Activated CD8-positive, alpha-beta memory T cell treated with anti-CD3 and anti-CD28 coated beads for 48 hours (primary cell): Measurements from ENCODE around the gene TBC1D4.
"Not testable (repeated sequence)": the region's sequence is repeated elsewhere in the genome, so short reads cannot be mapped to it uniquely, and the experiment has no call there.

ENCODE experiments used
- DNase-seq, 3 experiments: peaks; one replicate each; pipeline ENCODE4 v3.0.0-alpha.2; 2020; ENCODE audit warnings: low read depth in 2 of 3, low spot score in 2 of 3

Gene TBC1D4

GRCh38 chr13:75329097-75329496 lies 152.9 kb downstream of the TBC1D4 start:
- DNase-seq = no peak

DNA sequence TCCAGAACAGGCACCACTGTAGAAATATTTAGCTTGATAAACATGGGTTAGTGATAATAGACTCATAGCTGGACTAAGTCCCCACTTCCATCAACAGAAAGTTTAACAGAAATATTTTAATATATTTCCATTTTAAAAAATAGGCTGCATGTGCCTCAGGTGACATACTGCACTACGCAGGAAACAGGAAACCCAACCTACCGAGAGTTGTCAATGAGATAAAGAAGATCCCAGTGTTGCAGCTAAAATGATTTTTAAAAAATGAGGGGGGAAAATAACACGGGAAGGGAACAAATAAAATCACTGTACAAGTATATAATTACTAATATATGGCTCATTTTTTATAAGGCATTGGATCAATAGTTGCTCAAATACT lies 154.8 kb downstream of the TBC1D4 start:
- no peak for DNase-seq

DNA sequence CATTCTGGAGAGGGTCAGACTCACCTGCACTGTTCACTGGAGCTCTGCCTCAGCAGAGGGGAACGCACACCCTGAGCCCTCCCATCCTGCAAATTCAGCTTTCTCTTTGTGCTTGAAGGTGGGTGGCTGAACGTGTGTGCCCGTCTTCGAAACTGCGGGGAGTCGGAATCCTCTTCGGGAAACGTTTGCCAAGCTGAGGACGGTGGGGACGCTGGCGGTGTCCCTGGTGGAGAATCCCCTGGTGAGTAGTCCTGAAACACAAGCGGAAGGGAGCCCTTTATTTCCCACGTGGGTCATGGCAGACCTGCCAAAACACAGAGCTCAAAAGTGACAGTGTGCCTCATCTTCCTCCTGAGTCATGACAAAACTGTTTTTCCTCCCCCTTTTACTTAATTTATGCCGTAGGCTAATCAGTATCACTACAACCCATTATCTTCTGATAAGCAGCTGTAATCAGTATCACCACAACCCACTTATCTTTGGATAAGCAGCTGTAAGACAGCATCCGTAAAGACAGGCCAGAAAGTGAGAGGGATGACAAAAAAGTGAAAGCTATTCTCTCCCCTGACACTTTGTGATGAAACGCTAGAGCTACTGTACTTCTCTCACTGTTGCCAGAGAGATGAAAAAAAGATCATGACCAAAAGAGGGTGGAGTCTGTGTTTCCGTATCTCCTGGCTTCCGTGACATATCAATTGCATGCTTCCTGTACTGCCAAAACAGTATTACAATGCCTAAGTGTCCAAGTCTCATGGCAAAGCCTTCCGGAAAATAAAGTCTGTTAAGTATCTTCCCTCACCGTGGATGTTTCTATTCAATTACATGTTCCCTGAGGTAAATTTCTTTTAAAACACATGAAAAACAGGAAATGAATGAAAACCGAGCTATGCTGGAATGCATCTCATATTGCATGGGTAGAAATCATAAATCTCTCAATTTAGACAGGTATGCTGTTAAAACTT lies 155.5 kb downstream of the TBC1D4 start:
- peak; percentile 22 to 26 (median 26) for DNase-seq

DNA sequence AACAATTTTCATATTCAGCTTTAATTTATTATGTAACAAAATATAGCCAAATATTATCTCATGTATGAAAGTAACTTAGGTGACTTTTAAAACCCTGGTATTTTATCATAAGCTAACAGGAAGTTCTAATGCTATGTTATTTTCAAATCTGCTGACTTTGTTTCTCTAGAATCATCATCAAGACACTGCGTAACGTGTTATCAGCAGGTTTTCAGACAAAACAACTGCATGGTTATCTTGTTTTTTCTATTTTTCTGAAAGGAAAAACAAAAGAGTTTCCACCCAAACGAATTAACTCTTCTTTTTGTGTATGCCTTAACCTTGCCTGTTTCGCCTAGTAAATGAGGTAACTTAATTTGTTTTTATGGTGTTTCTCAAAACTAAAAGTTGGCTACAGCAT lies 156.3 kb downstream of the TBC1D4 start:
- DNase-seq = no peak

DNA sequence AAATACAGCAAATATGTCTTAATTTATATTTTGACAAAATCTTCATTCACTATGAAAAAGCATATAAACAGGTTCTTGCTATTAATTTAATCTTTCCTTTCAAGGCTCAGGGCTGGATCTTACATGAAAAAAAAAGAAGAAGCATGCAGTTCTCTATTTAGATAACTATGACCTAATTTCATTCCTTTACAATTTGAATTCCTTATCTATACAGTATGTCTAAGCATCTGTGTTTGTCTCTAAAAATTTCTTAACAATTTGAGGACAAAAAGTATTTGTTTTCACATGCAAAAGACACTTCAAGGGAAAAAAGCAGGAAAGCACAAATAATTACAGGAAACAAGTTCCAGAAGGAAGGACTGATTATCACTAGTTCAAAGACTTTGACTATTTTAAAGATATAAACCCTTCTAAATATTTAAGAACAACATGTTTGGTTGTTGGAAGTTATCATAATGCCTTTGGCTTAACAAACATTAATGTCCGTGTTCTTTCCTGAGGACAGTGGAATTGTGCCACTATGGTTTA lies 157.5 kb downstream of the TBC1D4 start:
- DNase-seq = no peak

DNA sequence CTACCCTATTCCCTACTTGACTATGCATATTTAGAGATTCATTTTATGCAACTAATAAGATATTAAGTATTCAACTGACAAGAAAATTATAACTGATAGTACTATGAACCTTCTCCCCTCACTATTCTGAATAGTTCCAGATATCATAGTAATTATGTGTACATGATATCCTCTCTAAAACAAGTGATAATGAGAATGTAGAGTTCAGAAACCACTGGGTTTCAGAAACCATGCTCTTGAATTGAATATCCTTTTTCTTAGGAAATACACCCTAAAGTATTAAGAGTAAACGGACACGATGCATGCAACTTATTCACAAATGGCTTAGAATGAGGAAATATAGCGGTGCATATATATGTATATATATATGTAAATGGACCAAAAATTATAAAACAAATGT lies 160.9 kb downstream of the TBC1D4 start:
- no peak for DNase-seq

GRCh38 chr13:75319254-75319653 lies 162.7 kb downstream of the TBC1D4 start:
- no peak for DNase-seq

- DNase-seq = peak in 1 of 3 experiments; percentile 7
These were observed 163.7 kb downstream of the TBC1D4 start for GRCh38 chr13:75318138-75318833.

DNA sequence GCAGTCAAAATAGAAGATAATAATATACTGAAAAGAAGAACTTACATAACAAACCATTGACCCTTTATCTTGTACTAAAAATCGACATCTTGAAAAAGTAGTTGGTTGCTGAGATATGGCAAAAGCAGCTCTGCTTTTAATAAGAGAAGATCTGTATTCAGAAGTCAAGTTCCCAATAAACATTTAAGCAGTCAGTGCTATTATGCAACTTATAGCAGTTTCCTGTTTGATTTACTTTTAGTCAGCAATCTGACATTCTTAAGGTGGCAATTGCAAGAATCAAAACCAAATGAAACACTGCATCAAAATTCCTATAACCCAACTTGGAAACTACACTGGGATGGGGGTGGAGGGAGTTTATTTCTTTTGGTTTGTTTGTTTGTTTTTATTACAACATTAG lies 165.5 kb downstream of the TBC1D4 start:
- DNase-seq = no peak

DNA sequence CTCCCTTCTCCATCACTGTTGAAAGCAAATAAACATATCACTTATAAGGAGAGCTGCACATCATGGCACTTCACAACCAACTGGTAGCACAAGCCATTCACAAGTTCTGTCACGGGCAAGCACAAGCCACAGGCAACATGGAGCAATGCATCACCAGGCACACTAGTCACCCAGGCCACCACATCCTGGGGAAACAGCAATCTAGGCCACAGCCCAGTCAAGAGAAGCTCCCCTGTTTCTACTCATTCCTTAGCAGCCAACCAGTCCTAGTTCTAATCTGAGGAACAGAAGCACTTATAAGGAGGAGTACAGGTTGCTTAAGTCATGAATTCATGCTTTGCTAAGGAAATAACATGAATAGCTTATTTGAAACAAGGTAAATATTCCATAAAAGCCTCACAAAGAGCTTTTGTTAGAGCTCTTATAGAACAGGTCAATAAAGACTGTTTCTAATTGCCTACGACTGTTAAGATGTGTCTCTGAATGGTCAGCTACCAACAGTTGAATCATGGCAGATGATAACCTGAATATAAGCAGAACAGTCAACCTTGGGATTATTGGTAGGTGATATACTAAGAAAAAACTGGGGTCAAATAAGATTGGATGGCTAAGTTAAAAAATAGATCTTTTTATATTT lies 169.0 kb downstream of the TBC1D4 start:
- DNase-seq = peak; percentile 16 to 46 (median 22)

GRCh38 chr13:75309981-75310580 lies 171.9 kb downstream of the TBC1D4 start:
- no peak for DNase-seq

DNA sequence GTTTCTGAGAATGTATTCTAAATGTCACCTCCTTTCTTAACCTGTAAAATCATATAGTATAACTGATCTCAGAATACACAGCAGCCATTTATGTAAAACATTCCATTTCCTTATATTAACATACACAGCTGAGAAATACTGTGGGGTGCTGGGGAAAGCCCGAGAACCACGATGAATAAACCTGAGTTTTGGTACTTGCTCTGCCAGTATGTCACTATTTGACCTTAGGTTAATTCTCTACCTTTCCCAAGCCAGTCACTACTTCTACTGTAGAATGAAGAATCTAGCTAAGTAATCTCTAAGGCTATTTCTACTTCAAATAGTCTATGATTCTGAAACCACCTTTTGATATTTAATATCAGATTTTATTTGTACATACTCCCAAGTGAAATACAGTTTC lies 173.7 kb downstream of the TBC1D4 start:
- no peak for DNase-seq

DNA sequence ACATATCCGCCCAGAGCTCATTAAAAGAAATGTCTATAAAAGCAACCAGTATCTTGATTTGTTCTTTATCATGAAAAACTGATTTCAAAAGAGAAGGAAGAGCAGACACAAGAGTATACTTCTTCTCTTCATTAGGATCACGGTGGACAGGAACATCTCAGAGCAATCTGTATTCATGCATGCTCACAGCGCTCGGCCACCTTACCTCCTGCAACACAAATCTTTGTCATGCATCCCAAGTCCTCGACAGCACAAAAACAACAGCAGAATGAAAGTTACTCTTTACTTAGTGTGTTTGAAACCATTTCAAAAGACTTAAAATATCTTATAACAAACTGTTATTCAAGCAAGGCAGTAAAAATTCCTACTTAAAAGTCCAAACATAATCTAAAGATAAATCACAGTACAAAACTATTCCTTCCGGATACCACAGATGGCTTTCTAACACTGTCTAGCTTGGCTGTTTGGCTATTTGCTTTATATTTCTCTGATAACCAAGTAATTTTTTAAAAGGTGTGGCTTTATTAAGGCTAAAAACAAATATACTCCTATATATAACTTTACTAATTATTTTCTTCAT lies 174.5 kb downstream of the TBC1D4 start:
- no peak for DNase-seq

DNA sequence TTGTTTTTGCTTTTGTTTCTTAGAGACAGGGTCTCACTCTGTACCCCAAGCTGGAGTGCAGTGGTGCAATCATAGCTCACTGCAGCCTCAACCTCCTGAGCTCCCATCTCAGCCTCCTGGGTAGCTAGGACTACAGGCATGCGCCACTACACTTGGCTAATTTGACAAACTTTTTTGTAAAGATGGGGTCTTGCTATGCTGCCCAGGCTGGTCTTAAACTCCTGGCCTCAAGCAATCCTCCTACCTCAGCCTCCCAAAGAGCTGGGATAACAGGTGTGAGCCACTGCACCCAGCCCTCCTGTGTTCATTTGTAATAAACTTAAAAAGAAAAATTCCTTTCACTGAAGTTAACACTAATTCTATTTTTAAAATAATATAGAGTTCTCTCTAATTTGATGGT lies 175.0 kb downstream of the TBC1D4 start:
- DNase-seq = not testable (repeated sequence)

- no peak for DNase-seq
These were observed 176.9 kb downstream of the TBC1D4 start for GRCh38 chr13:75305059-75305458.

- DNase-seq = no peak
These were observed 178.7 kb downstream of the TBC1D4 start for GRCh38 chr13:75303263-75303662.

DNA sequence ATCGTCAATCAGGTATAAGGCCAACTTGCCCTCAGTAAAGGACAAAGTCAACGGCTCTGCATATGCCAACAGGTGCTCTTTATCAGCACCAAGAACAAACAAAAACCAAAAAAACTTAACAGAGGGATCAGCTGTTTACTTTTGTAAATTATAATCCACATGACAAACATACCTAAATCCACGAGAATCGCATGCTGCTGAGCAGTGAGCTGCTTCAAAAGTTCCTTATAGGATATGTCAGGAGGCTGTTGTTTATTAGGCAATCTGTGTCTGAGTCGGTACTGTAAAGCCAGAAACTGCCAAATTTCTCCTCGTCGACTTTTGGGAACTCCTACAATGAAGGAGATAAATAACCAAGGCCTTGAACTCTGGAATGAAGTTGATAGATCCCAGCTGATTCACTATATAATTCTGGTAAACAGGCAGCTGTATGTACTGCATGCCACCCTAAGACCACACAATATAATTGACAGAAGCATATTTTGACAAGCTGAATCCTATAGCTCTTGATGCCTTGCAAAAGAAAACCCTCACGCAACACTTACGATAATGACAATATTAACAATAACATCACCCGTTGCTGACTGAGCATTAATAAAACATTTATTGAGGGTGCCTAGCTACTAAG lies 179.8 kb downstream of the TBC1D4 start:
- no peak for DNase-seq

- no peak for DNase-seq
These were observed 181.8 kb downstream of the TBC1D4 start for GRCh38 chr13:75299913-75300862.

DNA sequence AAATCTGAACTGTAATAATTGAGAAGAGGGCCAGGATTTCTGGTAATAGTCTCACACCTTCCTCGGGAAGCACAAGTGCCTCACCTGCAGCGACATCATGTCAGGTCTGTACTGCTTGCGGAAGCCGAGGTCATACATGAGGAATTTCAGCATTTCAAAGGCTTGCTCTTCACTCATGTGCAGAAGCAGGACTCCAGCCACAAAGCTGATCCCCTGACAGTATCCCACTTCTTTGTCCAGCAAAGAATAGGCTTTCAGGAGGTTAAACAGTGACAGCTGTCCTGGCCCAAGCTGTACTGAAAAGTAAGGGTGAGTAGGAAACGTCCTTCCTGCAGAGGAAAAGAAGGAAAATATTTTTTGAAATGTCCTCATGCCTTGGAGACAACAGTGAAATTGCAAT lies 182.7 kb downstream of the TBC1D4 start:
- DNase-seq = no peak
